HEK293 (cell line): Measurements from ENCODE around the gene ACSS2.

Experiments used
- CTCF ChIA-PET: fragments of 350-600 bp; formaldehyde crosslinking; extraction: SDS; loops from one replicate; lab custom pipeline; 2021; ENCODE audit warnings: antibody characterized with exemption; lab: Yijun Ruan, JAX
- POLR2A ChIA-PET: fragments of 300-600 bp; formaldehyde crosslinking; extraction: SDS; loops from one replicate; lab custom pipeline; 2020; ENCODE audit warnings: antibody characterized with exemption, inconsistent platforms; lab: Yijun Ruan, JAX
- H3K27ac ChIP-seq: fragments of 200-500 bp; sonication (Bioruptor generic); 2 replicates; pipeline ENCODE4 v1.5.1; 2014; ENCODE audit warnings: low read depth, low read length, control low read depth, inconsistent platforms; ENCODE audit errors: extremely low read depth
- H3K36me3 ChIP-seq, 2 experiments: fragments of 200-500 bp in 1 of 2; sonication (Bioruptor generic) in 1 of 2; 1 replicate in 1 of 2; 2 replicates in 1 of 2; pipeline ENCODE4 v1.5.1; 2014 to 2017; ENCODE audit warnings: inconsistent platforms in 2 of 2, low read length in 2 of 2; ENCODE audit not compliant: control insufficient read depth in 2 of 2, insufficient read depth in 1 of 2
- H3K4me1 ChIP-seq: fragments of 200-500 bp; sonication (Bioruptor generic); 2 replicates; pipeline ENCODE4 v1.5.1; 2014; ENCODE audit warnings: mild to moderate bottlenecking, low read length, inconsistent platforms; ENCODE audit not compliant: control insufficient read depth, insufficient read depth
- H3K4me3 ChIP-seq: 2 replicates; pipeline ENCODE4 v1.5.1; 2011; ENCODE audit warnings: low read depth, mild to moderate bottlenecking, control low read depth, low read length, moderate library complexity
- H3K9me3 ChIP-seq: fragments of 200-500 bp; sonication (Bioruptor generic); 2 replicates; pipeline ENCODE4 v1.5.1; 2014; ENCODE audit warnings: low read depth, low read length, inconsistent platforms; ENCODE audit not compliant: control insufficient read depth, insufficient read depth
- BCL11B ChIP-seq: fragments of 450-650 bp; formaldehyde crosslinking; IDR thresholded peaks from 2 replicates; pipeline ENCODE4 v1.5.1; 2016; ENCODE audit warnings: low read depth, missing biosample characterization, missing genetic modification characterization
- HOXC10 ChIP-seq: sonication (generic); formaldehyde crosslinking; IDR thresholded peaks from 2 replicates; pipeline ENCODE4 v1.8.1; 2023; ENCODE audit warnings: mild to moderate bottlenecking, missing genetic modification reagents
- HOXD13 ChIP-seq: sonication (generic); formaldehyde crosslinking; IDR thresholded peaks from 2 replicates; pipeline ENCODE4 v1.8.0; 2022; ENCODE audit warnings: missing genetic modification reagents, borderline replicate concordance
- KLF10 ChIP-seq: fragments of 450-650 bp; IDR thresholded peaks from 2 replicates; pipeline ENCODE4 v1.5.1; 2018; ENCODE audit warnings: missing biosample characterization, mild to moderate bottlenecking, missing genetic modification characterization
- RBAK ChIP-seq: fragments of 450-650 bp; formaldehyde crosslinking; IDR thresholded peaks from 2 replicates; pipeline ENCODE4 v1.5.1; 2016; ENCODE audit warnings: missing biosample characterization, missing genetic modification characterization
- REST ChIP-seq: fragments of 450-650 bp; formaldehyde crosslinking; IDR thresholded peaks from 2 replicates; pipeline ENCODE4 v1.5.1; 2016; ENCODE audit warnings: missing biosample characterization, missing genetic modification characterization
- SCRT2 ChIP-seq: fragments of 450-650 bp; formaldehyde crosslinking; IDR thresholded peaks from 2 replicates; pipeline ENCODE4 v1.5.1; 2016; ENCODE audit warnings: missing biosample characterization, missing genetic modification characterization
- TCF7L2 ChIP-seq: IDR thresholded peaks from 2 replicates; pipeline ENCODE4 v1.6.1; 2011; ENCODE audit warnings: low read depth, mild to moderate bottlenecking, inconsistent platforms, low read length, moderate library complexity, borderline replicate concordance
- WT1 ChIP-seq: fragments of 450-650 bp; formaldehyde crosslinking; IDR thresholded peaks from 2 replicates; pipeline ENCODE4 v1.5.1; 2016; ENCODE audit warnings: missing biosample characterization, missing genetic modification characterization
- ZFHX2 ChIP-seq: fragments of 450-650 bp; formaldehyde crosslinking; conservative IDR thresholded peaks from 2 replicates; pipeline ENCODE4 v1.5.1; 2016; ENCODE audit warnings: missing biosample characterization, missing genetic modification characterization
- ZIC2 ChIP-seq: fragments of 450-650 bp; formaldehyde crosslinking; IDR thresholded peaks from 2 replicates; pipeline ENCODE4 v1.5.1; 2016; ENCODE audit warnings: missing biosample characterization, missing genetic modification characterization
- ZNF10 ChIP-seq: fragments of 450-650 bp; formaldehyde crosslinking; IDR thresholded peaks from 2 replicates; pipeline ENCODE4 v1.5.1; 2017; ENCODE audit warnings: missing biosample characterization, missing genetic modification characterization
- ZNF132 ChIP-seq: fragments of 450-650 bp; formaldehyde crosslinking; IDR thresholded peaks from 2 replicates; pipeline ENCODE4 v1.5.1; 2017; ENCODE audit warnings: missing biosample characterization, missing genetic modification characterization, borderline replicate concordance
- ZNF133 ChIP-seq: fragments of 450-650 bp; formaldehyde crosslinking; IDR thresholded peaks from 2 replicates; pipeline ENCODE4 v1.5.1; 2016; ENCODE audit warnings: missing biosample characterization, missing genetic modification characterization
- ZNF138 ChIP-seq: fragments of 450-650 bp; formaldehyde crosslinking; IDR thresholded peaks from 2 replicates; pipeline ENCODE4 v1.5.1; 2016; ENCODE audit warnings: missing biosample characterization, missing genetic modification characterization, borderline replicate concordance
- ZNF174 ChIP-seq: fragments of 450-650 bp; formaldehyde crosslinking; IDR thresholded peaks from 2 replicates; pipeline ENCODE4 v1.5.0; 2017; ENCODE audit warnings: missing biosample characterization, mild to moderate bottlenecking, missing genetic modification characterization
- ZNF214 ChIP-seq: fragments of 450-650 bp; formaldehyde crosslinking; IDR thresholded peaks from 2 replicates; pipeline ENCODE4 v1.5.1; 2017; ENCODE audit warnings: missing biosample characterization, mild to moderate bottlenecking, missing genetic modification characterization, borderline replicate concordance
- ZNF221 ChIP-seq: fragments of 450-650 bp; formaldehyde crosslinking; IDR thresholded peaks from 2 replicates; pipeline ENCODE4 v1.5.1; 2017; ENCODE audit warnings: missing biosample characterization, missing genetic modification characterization, borderline replicate concordance
- ZNF302 ChIP-seq: fragments of 450-650 bp; formaldehyde crosslinking; IDR thresholded peaks from 2 replicates; pipeline ENCODE4 v1.5.1; 2016; ENCODE audit warnings: missing biosample characterization, missing genetic modification characterization, low read depth
- ZNF341 ChIP-seq: fragments of 450-650 bp; formaldehyde crosslinking; IDR thresholded peaks from 2 replicates; pipeline ENCODE4; 2016; ENCODE audit warnings: low read depth, missing biosample characterization, missing genetic modification characterization
- ZNF354C ChIP-seq: fragments of 450-650 bp; formaldehyde crosslinking; IDR thresholded peaks from 2 replicates; pipeline ENCODE4 v1.5.1; 2016; ENCODE audit warnings: missing biosample characterization, missing genetic modification characterization, low read depth, borderline replicate concordance
- ZNF37A ChIP-seq: fragments of 450-650 bp; IDR thresholded peaks from 2 replicates; pipeline ENCODE4 v1.5.1; 2018; ENCODE audit warnings: missing biosample characterization, missing genetic modification characterization
- ZNF580 ChIP-seq: fragments of 450-650 bp; formaldehyde crosslinking; IDR thresholded peaks from 2 replicates; pipeline ENCODE4 v1.5.1; 2016; ENCODE audit warnings: missing biosample characterization, missing genetic modification characterization
- ZNF658 ChIP-seq: fragments of 450-650 bp; formaldehyde crosslinking; IDR thresholded peaks from 2 replicates; pipeline ENCODE4; 2016; ENCODE audit warnings: missing biosample characterization, missing genetic modification characterization
- ZNF670 ChIP-seq: fragments of 450-650 bp; formaldehyde crosslinking; IDR thresholded peaks from 2 replicates; pipeline ENCODE4 v1.5.1; 2016; ENCODE audit warnings: missing biosample characterization, missing genetic modification characterization, low read depth
- ZNF768 ChIP-seq: fragments of 450-650 bp; formaldehyde crosslinking; IDR thresholded peaks from 2 replicates; pipeline ENCODE4 v1.5.1; 2018; ENCODE audit warnings: missing biosample characterization, mild to moderate bottlenecking, missing genetic modification characterization
- ZNF776 ChIP-seq: fragments of 450-650 bp; formaldehyde crosslinking; IDR thresholded peaks from 2 replicates; pipeline ENCODE4 v1.5.0; 2017; ENCODE audit warnings: missing biosample characterization, missing genetic modification characterization, borderline replicate concordance
- TF ChIP-seq, protein P1 (sequence below): fragments of 450-650 bp; formaldehyde crosslinking; IDR thresholded peaks from 2 replicates; pipeline ENCODE4 v1.5.1; 2016; ENCODE audit warnings: missing biosample characterization, missing genetic modification characterization

ACSS2 gene

DNA sequence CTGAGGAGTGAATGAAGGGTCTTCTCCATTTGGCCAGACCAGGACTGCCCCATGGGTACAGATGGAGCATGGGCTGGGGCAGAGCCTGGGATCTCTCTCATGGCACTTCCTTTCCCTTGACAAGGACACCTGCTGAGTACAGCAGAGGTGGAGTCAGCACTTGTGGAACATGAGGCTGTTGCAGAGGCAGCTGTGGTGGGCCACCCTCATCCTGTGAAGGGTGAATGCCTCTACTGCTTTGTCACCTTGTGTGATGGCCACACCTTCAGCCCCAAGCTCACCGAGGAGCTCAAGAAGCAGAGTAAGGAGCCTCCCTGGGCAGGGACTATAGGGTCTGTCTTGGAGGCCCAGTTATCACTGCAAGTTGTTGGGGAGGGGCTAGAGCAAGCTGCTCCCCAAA is 49.6 kb downstream of the ACSS2 start:
- POLR2A ChIA-PET, result no interaction called here
- peaks cover 0 to 82% of the 10 kb centered on the region in 2 experiments; a peak in 2 of 3 replicates for H3K36me3 ChIP-seq
- CTCF ChIA-PET, result no interaction called here
- no peak overlapping the region for H3K4me3 ChIP-seq
- H3K4me1 ChIP-seq, result no peaks in the 10 kb centered on the region
- no peak overlapping the region for H3K27ac ChIP-seq
- H3K9me3 ChIP-seq, result no peaks in the 10 kb centered on the region
- TF ChIP-seq SCRT2, result peak; percentile 60
- TF ChIP-seq REST (tag by site-specific recombination), result no peak
- no peak for TF ChIP-seq ZNF658 (tag by site-specific recombination)
- peak; percentile 49; the same call in 1 of the 2 replicates for TF ChIP-seq ZNF10

- POLR2A ChIA-PET, result no interaction called here
- no peaks in the 10 kb centered on the region for H3K4me1 ChIP-seq
- no peak overlapping the region for H3K4me3 ChIP-seq
- no peak for TF ChIP-seq WT1 (tag by site-specific recombination)
- TF ChIP-seq ZNF580 (tag by site-specific recombination), result no peak
- TF ChIP-seq RBAK (tag by site-specific recombination), result no peak
- no peak for TF ChIP-seq ZNF10
- TF ChIP-seq ZNF133 (tag by site-specific recombination), result no peak
- no peak for TF ChIP-seq TCF7L2
- TF ChIP-seq ZNF221 (tag by site-specific recombination), result no peak
- no peak for TF ChIP-seq ZNF132
- TF ChIP-seq ZNF341 (tag by site-specific recombination), result no peak
- no peak for TF ChIP-seq ZIC2 (tag by site-specific recombination)
- TF ChIP-seq ZNF174, result no peak
- no peak for TF ChIP-seq ZNF214 (tag by site-specific recombination)
- TF ChIP-seq, all 188 proteins: peak for 0
- H3K27ac ChIP-seq, result no peak overlapping the region
- no peaks in the 10 kb centered on the region for H3K9me3 ChIP-seq
- CTCF ChIA-PET, result no interaction called here
- peaks cover 0 to 82% of the 10 kb centered on the region in 2 experiments; a peak in 2 of 3 replicates for H3K36me3 ChIP-seq
These were observed 50.2 kb downstream of the ACSS2 start for GRCh38 chr20:34926581-34926980.

- Histone ChIP-seq H3K4me1 (no peaks in the 10 kb centered on the region), H3K36me3 (peaks cover 0 to 89% of the 10 kb centered on the region in 2 experiments; a peak in 2 of 3 replicates), H3K9me3 (no peaks in the 10 kb centered on the region), H3K4me3 (no peak overlapping the region), H3K27ac (no peak overlapping the region)
- CTCF ChIA-PET, result interaction anchor here (0.6 to 0.7 kb wide), 2 partner anchors 15 to 167 kb away, joined by 4 read pairs; no protein-coding TSS in a partner anchor
- TF ChIP-seq HOXD13 (CRISPR knock-in tag), result no peak
- TF ChIP-seq ZFHX2 (tag by site-specific recombination), result no peak
- no peak for TF ChIP-seq ZNF768 (tag by site-specific recombination)
- TF ChIP-seq ZNF670, result no peak
- TF ChIP-seq KLF10, result no peak
- no peak for TF ChIP-seq ZNF37A (tag by site-specific recombination)
- no peak for TF ChIP-seq ZNF354C (tag by site-specific recombination)
- no peak for TF ChIP-seq ZNF776
- no peak for TF ChIP-seq BCL11B (tag by site-specific recombination)
- TF ChIP-seq HOXC10 (CRISPR knock-in tag), result no peak
- no peak for TF ChIP-seq ZNF341 (tag by site-specific recombination)
- no peak for TF ChIP-seq ZNF138
- TF ChIP-seq ZNF302 (tag by site-specific recombination), result no peak
- TF ChIP-seq, protein P1, sequence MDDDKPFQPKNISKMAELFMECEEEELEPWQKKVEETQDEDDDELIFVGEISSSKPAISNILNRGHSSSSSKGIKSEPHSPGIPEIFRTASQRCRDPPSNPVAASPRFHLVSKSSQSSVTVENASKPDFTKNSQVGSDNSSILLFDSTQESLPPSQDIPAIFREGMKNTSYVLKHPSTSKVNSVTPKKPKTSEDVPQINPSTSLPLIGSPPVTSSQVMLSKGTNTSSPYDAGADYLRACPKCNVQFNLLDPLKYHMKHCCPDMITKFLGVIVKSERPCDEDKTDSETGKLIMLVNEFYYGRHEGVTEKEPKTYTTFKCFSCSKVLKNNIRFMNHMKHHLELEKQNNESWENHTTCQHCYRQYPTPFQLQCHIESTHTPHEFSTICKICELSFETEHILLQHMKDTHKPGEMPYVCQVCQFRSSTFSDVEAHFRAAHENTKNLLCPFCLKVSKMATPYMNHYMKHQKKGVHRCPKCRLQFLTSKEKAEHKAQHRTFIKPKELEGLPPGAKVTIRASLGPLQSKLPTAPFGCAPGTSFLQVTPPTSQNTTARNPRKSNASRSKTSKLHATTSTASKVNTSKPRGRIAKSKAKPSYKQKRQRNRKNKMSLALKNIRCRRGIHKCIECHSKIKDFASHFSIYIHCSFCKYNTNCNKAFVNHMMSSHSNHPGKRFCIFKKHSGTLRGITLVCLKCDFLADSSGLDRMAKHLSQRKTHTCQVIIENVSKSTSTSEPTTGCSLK (tag by site-specific recombination), result no peak
- TF ChIP-seq ZNF214 (tag by site-specific recombination), result no peak
- POLR2A ChIA-PET, result interaction anchor here (0.6 kb wide), 1 partner anchor 28 kb away, joined by 3 read pairs; no protein-coding TSS in a partner anchor
These were observed 51.3 kb downstream of the ACSS2 start for GRCh38 chr20:34927736-34928135.
